ENCODE results near the gene PTPRD.
A peak's percentile ranks its signal among the peaks of the same experiment; 100 is the strongest.

The PTPRD gene

GRCh38 chr9:8724284-8725018 lies 1888.4 kb downstream of the PTPRD start (continued):
- TF ChIP-seq ZBTB10 (tag by site-specific recombination; IDR thresholded peaks at IDR 0.05) (no peak), ZNF837 (tag by site-specific recombination; IDR thresholded peaks at IDR 0.05) (no peak), ZNF654 (tag by site-specific recombination; IDR thresholded peaks at IDR 0.05; ENCODE audit: low read depth) (no peak), OSR2 (tag by site-specific recombination; IDR thresholded peaks at IDR 0.05) (peak; percentile 94), ZNF274 (IDR thresholded peaks at IDR 0.05; ENCODE audit: low read length) (no peak), ZNF274 (tag by site-specific recombination; IDR thresholded peaks at IDR 0.05; ENCODE audit: borderline replicate concordance) (no peak), OVOL3 (tag by site-specific recombination; IDR thresholded peaks at IDR 0.05) (no peak), ZNF747 (tag by site-specific recombination; IDR thresholded peaks at IDR 0.05) (no peak), ZNF555 (tag by site-specific recombination; conservative IDR thresholded peaks at IDR 0.05) (no peak), PBX3 (CRISPR knock-in tag; IDR thresholded peaks at IDR 0.05) (no peak), ZNF354C (tag by site-specific recombination; IDR thresholded peaks at IDR 0.05; ENCODE audit: borderline replicate concordance, low read depth) (no peak), ZNF114 (tag by site-specific recombination; IDR thresholded peaks at IDR 0.05) (no peak), FEZF1 (tag by site-specific recombination; IDR thresholded peaks at IDR 0.05) (peak; percentile 87), ZNF24 (tag by site-specific recombination; IDR thresholded peaks at IDR 0.05) (peak; percentile 35; the same call in 1 of the 2 replicates), ZNF558 (tag by site-specific recombination; IDR thresholded peaks at IDR 0.05) (no peak), REPIN1 (tag by site-specific recombination; IDR thresholded peaks at IDR 0.05; ENCODE audit: low read depth) (no peak), EGR2 (tag by site-specific recombination; IDR thresholded peaks at IDR 0.05; ENCODE audit: low read depth) (0 out of 2 replicates have a peak, but pooled peaks have one; percentile 28), ZNF416 (tag by site-specific recombination; IDR thresholded peaks at IDR 0.05) (no peak), ZNF701 (tag by site-specific recombination; IDR thresholded peaks at IDR 0.05) (no peak), ZEB2 (tag by site-specific recombination; IDR thresholded peaks at IDR 0.05) (0 out of 2 replicates have a peak, but pooled peaks have one; percentile 30), ZFP3 (tag by site-specific recombination; IDR thresholded peaks at IDR 0.05; ENCODE audit: low read depth) (no peak), ZNF791 (tag by site-specific recombination; IDR thresholded peaks at IDR 0.05) (no peak), ZNF600 (tag by site-specific recombination; IDR thresholded peaks at IDR 0.05) (no peak), ZNF768 (tag by site-specific recombination; IDR thresholded peaks at IDR 0.05) (no peak), ZNF366 (tag by site-specific recombination; conservative IDR thresholded peaks at IDR 0.05) (no peak), YY2 (tag by site-specific recombination; IDR thresholded peaks at IDR 0.05) (no peak)
- TF ChIP-seq, protein P1, sequence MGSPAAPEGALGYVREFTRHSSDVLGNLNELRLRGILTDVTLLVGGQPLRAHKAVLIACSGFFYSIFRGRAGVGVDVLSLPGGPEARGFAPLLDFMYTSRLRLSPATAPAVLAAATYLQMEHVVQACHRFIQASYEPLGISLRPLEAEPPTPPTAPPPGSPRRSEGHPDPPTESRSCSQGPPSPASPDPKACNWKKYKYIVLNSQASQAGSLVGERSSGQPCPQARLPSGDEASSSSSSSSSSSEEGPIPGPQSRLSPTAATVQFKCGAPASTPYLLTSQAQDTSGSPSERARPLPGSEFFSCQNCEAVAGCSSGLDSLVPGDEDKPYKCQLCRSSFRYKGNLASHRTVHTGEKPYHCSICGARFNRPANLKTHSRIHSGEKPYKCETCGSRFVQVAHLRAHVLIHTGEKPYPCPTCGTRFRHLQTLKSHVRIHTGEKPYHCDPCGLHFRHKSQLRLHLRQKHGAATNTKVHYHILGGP (tag by site-specific recombination; IDR thresholded peaks at IDR 0.05), result no peak
- TF ChIP-seq, protein P2, sequence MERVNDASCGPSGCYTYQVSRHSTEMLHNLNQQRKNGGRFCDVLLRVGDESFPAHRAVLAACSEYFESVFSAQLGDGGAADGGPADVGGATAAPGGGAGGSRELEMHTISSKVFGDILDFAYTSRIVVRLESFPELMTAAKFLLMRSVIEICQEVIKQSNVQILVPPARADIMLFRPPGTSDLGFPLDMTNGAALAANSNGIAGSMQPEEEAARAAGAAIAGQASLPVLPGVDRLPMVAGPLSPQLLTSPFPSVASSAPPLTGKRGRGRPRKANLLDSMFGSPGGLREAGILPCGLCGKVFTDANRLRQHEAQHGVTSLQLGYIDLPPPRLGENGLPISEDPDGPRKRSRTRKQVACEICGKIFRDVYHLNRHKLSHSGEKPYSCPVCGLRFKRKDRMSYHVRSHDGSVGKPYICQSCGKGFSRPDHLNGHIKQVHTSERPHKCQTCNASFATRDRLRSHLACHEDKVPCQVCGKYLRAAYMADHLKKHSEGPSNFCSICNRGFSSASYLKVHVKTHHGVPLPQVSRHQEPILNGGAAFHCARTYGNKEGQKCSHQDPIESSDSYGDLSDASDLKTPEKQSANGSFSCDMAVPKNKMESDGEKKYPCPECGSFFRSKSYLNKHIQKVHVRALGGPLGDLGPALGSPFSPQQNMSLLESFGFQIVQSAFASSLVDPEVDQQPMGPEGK (tag by site-specific recombination; IDR thresholded peaks at IDR 0.05), result 0 out of 2 replicates have a peak, but pooled peaks have one; percentile 35
- TF ChIP-seq, protein P3, sequence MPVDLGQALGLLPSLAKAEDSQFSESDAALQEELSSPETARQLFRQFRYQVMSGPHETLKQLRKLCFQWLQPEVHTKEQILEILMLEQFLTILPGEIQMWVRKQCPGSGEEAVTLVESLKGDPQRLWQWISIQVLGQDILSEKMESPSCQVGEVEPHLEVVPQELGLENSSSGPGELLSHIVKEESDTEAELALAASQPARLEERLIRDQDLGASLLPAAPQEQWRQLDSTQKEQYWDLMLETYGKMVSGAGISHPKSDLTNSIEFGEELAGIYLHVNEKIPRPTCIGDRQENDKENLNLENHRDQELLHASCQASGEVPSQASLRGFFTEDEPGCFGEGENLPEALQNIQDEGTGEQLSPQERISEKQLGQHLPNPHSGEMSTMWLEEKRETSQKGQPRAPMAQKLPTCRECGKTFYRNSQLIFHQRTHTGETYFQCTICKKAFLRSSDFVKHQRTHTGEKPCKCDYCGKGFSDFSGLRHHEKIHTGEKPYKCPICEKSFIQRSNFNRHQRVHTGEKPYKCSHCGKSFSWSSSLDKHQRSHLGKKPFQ (tag by site-specific recombination; IDR thresholded peaks at IDR 0.05), result no peak
- TF ChIP-seq, protein P4, sequence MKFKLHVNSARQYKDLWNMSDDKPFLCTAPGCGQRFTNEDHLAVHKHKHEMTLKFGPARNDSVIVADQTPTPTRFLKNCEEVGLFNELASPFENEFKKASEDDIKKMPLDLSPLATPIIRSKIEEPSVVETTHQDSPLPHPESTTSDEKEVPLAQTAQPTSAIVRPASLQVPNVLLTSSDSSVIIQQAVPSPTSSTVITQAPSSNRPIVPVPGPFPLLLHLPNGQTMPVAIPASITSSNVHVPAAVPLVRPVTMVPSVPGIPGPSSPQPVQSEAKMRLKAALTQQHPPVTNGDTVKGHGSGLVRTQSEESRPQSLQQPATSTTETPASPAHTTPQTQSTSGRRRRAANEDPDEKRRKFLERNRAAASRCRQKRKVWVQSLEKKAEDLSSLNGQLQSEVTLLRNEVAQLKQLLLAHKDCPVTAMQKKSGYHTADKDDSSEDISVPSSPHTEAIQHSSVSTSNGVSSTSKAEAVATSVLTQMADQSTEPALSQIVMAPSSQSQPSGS (tag by site-specific recombination; IDR thresholded peaks at IDR 0.05; ENCODE audit: low read depth), result no peak
